ENCODE results near the gene SIGLEC8.

GRCh38 chr19:51450730-51451307 lies 7.4 kb downstream of the SIGLEC8 start:
- TF ChIP-seq CTCF (IDR thresholded peaks at IDR 0.05): no peak
- no peak for TF ChIP-seq POLR2A (IDR thresholded peaks at IDR 0.05)
